HCT116 (cell line): Measurements from ENCODE around the gene SMARCA4. TPM values are rescaled to one million over a fixed set of nuclear protein-coding genes. Genes with fewer than 3 reads are reported as not detected.

ENCODE experiments used
- ATAC-seq: fragments of 200-7000 bp; cut with Tn5 transposase; 2 replicates; pipeline ENCODE4 v1.9.1; 2020; ENCODE audit warnings: mild to moderate bottlenecking, moderate library complexity
- BruUV-seq: library from RNA; stranded (reverse); fragments of 400-500 nt; replicated peaks from 2 replicates; lab custom pipeline; 2021; lab: Mats Ljungman, UMichigan
- CTCF ChIA-PET: fragments of 300-600 bp; sonication (Branson Sonifier 250); formaldehyde crosslinking; loops from one replicate; lab custom pipeline; 2021; ENCODE audit warnings: antibody characterized with exemption; lab: Charles Lee
- POLR2A ChIA-PET: fragments of 300-600, 350-600 bp; sonication (Branson Sonifier 250); formaldehyde crosslinking; loops from one replicate; lab custom pipeline; 2021; ENCODE audit warnings: antibody characterized with exemption; lab: Charles Lee
- RAD21 ChIA-PET, 2 experiments: fragments of 300-600 bp; sonication (Branson Sonifier 250); formaldehyde crosslinking; loops; one replicate each; lab custom pipeline; 2023; ENCODE audit warnings: low total read pairs in 2 of 2; ENCODE audit not compliant: uncharacterized antibody in 2 of 2, unreplicated experiment in 2 of 2, low non-redundant PET in 1 of 2; lab: Charles Lee
- DNase-seq: peaks from one replicate; pipeline ENCODE4 v3.0.0-alpha.2; 2010; ENCODE audit warnings: low read depth, low spot score
- H2AFZ ChIP-seq: fragments of 200-600 bp; shearing (Covaris generic), sonication (generic); 2 replicates; pipeline ENCODE4 v1.6.1; 2017; ENCODE audit warnings: low read depth, mixed run types, mixed read lengths, antibody characterized with exemption, low read length; ENCODE audit not compliant: poor library complexity, severe bottlenecking
- H3K27ac ChIP-seq: 2 replicates; pipeline ENCODE4 v1.5.1; 2012; ENCODE audit warnings: low read depth, low read length
- H3K27me3 ChIP-seq: fragments of 200-600 bp; sonication (generic); 2 replicates; pipeline ENCODE4 v1.6.1; 2016; ENCODE audit warnings: mixed run types, low read length, mixed read lengths; ENCODE audit not compliant: insufficient read depth
- H3K36me3 ChIP-seq, 2 experiments: fragments of 200-500 bp in 1 of 2; fragments of 200-600 bp in 1 of 2; sonication (Bioruptor generic) in 1 of 2; sonication (generic) in 1 of 2; 2 replicates each; pipeline versions ENCODE4 v1.5.1 to v1.6.1; 2014 to 2016; ENCODE audit warnings: low read length in 2 of 2, inconsistent platforms in 1 of 2, mixed read lengths in 1 of 2, mixed run types in 1 of 2; ENCODE audit not compliant: insufficient read depth in 2 of 2, control insufficient read depth in 1 of 2
- H3K4me1 ChIP-seq, 2 experiments: fragments of 200-600 bp in 1 of 2; sonication (generic) in 1 of 2; 2 replicates each; pipeline versions ENCODE4 v1.5.1 to v1.6.1; 2012 to 2017; ENCODE audit warnings: low read length in 2 of 2, inconsistent platforms in 1 of 2, mild to moderate bottlenecking in 1 of 2, mixed read lengths in 1 of 2, mixed run types in 1 of 2, moderate library complexity in 1 of 2; ENCODE audit not compliant: insufficient read depth in 2 of 2, control insufficient read depth in 1 of 2
- H3K4me2 ChIP-seq: fragments of 200-600 bp; sonication (generic); 2 replicates; pipeline ENCODE4 v1.6.1; 2017; ENCODE audit warnings: mixed run types, low read length, mixed read lengths
- H3K4me3 ChIP-seq, 2 experiments: fragments of 200-600 bp in 1 of 2; sonication (generic) in 1 of 2; replicated peaks in 1 of 2; 2 replicates each; pipeline ENCODE4 v1.5.1; 2011 to 2016; ENCODE audit warnings: low read length in 2 of 2, control low read depth in 1 of 2, low read depth in 1 of 2, mild to moderate bottlenecking in 1 of 2, mixed read lengths in 1 of 2, mixed run types in 1 of 2
- H3K79me2 ChIP-seq: fragments of 200-600 bp; sonication (generic); 2 replicates; pipeline ENCODE4 v1.6.1; 2017; ENCODE audit warnings: mild to moderate bottlenecking, mixed run types, low read length, moderate library complexity, mixed read lengths; ENCODE audit not compliant: insufficient read depth
- H3K9ac ChIP-seq: fragments of 200-600 bp; sonication (generic); 2 replicates; pipeline ENCODE4 v1.6.1; 2016; ENCODE audit warnings: low read length, mixed read lengths
- H3K9me2 ChIP-seq: fragments of 200-600 bp; sonication (generic), shearing (Covaris generic); 2 replicates; pipeline ENCODE4 v1.6.1; 2017; ENCODE audit warnings: mixed run types, mild to moderate bottlenecking, moderate library complexity; ENCODE audit not compliant: insufficient read depth
- H3K9me3 ChIP-seq, 2 experiments: fragments of 200-500 bp in 1 of 2; fragments of 200-600 bp in 1 of 2; sonication (Bioruptor generic) in 1 of 2; sonication (generic) in 1 of 2; 2 replicates each; pipeline ENCODE4 v1.6.1; 2014 to 2017; ENCODE audit warnings: low read length in 2 of 2, mixed read lengths in 2 of 2, inconsistent platforms in 1 of 2, low read depth in 1 of 2, mild to moderate bottlenecking in 1 of 2, mixed run types in 1 of 2, moderate library complexity in 1 of 2; ENCODE audit not compliant: control insufficient read depth in 1 of 2, insufficient read depth in 1 of 2
- H4K20me1 ChIP-seq: fragments of 200-600 bp; sonication (generic), shearing (Covaris generic); 2 replicates; pipeline ENCODE4 v1.6.1; 2017; ENCODE audit warnings: mixed run types, mild to moderate bottlenecking, moderate library complexity; ENCODE audit not compliant: insufficient read depth
- ATF3 ChIP-seq: IDR thresholded peaks from 2 replicates; pipeline ENCODE4 v1.6.1; 2012
- CEBPB ChIP-seq: IDR thresholded peaks from 2 replicates; pipeline ENCODE4 v1.6.1; 2012; ENCODE audit warnings: low read depth
- EGR1 ChIP-seq: IDR thresholded peaks from 2 replicates; pipeline ENCODE4 v1.6.1; 2012; ENCODE audit warnings: low read depth
- ELF1 ChIP-seq: IDR thresholded peaks from 2 replicates; pipeline ENCODE4 v1.6.1; 2012; ENCODE audit warnings: low read depth, borderline replicate concordance
- EZH2 ChIP-seq: fragments of 200-600 bp; sonication (generic); IDR thresholded peaks from 2 replicates; pipeline ENCODE4 v1.6.1; 2017; ENCODE audit warnings: antibody characterized with exemption, mixed run types
- EZH2phosphoT487 ChIP-seq: fragments of 200-600 bp; IDR thresholded peaks from 2 replicates; pipeline ENCODE4 v1.6.1; 2018; ENCODE audit warnings: antibody characterized with exemption, borderline replicate concordance
- JUND ChIP-seq: IDR thresholded peaks from 2 replicates; pipeline ENCODE4 v1.6.1; 2012
- POLR2A ChIP-seq: IDR thresholded peaks from 2 replicates; pipeline ENCODE4 v1.7.0; 2011; ENCODE audit warnings: borderline replicate concordance; ENCODE audit not compliant: insufficient read depth, insufficient read length; ENCODE audit errors: extremely low read depth
- POLR2AphosphoS5 ChIP-seq: IDR thresholded peaks from 2 replicates; pipeline ENCODE4 v1.6.1; 2011; ENCODE audit warnings: mild to moderate bottlenecking, low read depth, low read length, moderate library complexity
- SIN3A ChIP-seq: IDR thresholded peaks from 2 replicates; pipeline ENCODE4 v1.6.1; 2012; ENCODE audit warnings: low read depth
- SP1 ChIP-seq: IDR thresholded peaks from 2 replicates; pipeline ENCODE4 v1.6.1; 2012; ENCODE audit warnings: low read depth
- SRF ChIP-seq: IDR thresholded peaks from 2 replicates; pipeline ENCODE4 v1.6.1; 2012; ENCODE audit warnings: low read depth
- TCF7L2 ChIP-seq: IDR thresholded peaks from 2 replicates; pipeline ENCODE4 v1.7.0; 2011; ENCODE audit warnings: borderline replicate concordance, inconsistent platforms; ENCODE audit not compliant: insufficient read depth, insufficient read length; ENCODE audit errors: extremely low read depth
- YY1 ChIP-seq: IDR thresholded peaks from 2 replicates; pipeline ENCODE4 v1.6.1; 2011; ENCODE audit warnings: low read length, low read depth, moderate library complexity, mild to moderate bottlenecking; ENCODE audit not compliant: insufficient replicate concordance; ENCODE audit errors: extremely low read depth
- ZBTB33 ChIP-seq: IDR thresholded peaks from 2 replicates; pipeline ENCODE4 v1.6.1; 2011; ENCODE audit warnings: mild to moderate bottlenecking, low read length, moderate library complexity; ENCODE audit not compliant: insufficient replicate concordance; ENCODE audit errors: extremely low read depth
- ZFX ChIP-seq: fragments of 450-650 bp; IDR thresholded peaks from 2 replicates; pipeline ENCODE4 v1.6.1; 2017
- intact Hi-C: fragments of 100-400 bp; cut with micrococcal nuclease; formaldehyde crosslinking; loops from 2 replicates; pipeline ENCODE4 v1.10.0; 2022
- total RNA-seq: library from RNA; stranded (reverse); gene quantifications from one replicate; pipeline ENCODE4 v1.2.1, GENCODE V29; 2021; ENCODE audit not compliant: unreplicated experiment
- TF ChIP-seq, protein P1 (sequence below), 3 experiments: fragments of 200-600 bp in 1 of 3; sonication (generic) in 1 of 3; IDR thresholded peaks in 2 of 3; conservative IDR thresholded peaks in 1 of 3; 2 replicates each; pipeline ENCODE4 v1.5.1; 2012 to 2017; ENCODE audit warnings: low read depth in 2 of 3, low read length in 2 of 3, antibody characterized with exemption in 1 of 3, borderline replicate concordance in 1 of 3, control low read depth in 1 of 3, mild to moderate bottlenecking in 1 of 3, mixed read lengths in 1 of 3, mixed run types in 1 of 3, moderate library complexity in 1 of 3; ENCODE audit not compliant: insufficient read depth in 1 of 3
- TF ChIP-seq, protein P2 (sequence below): IDR thresholded peaks from 2 replicates; pipeline ENCODE4 v1.6.1; 2012
- TF ChIP-seq, protein P3 (sequence below): IDR thresholded peaks from 2 replicates; pipeline ENCODE4 v1.6.1; 2012; ENCODE audit warnings: low read depth

The SMARCA4 gene
- total RNA-seq, 1 experiment from 2014 or later, result 116 TPM

GRCh38 chr19:10911579-10912363 lies 49.1 kb upstream of the SMARCA4 start:
- Histone ChIP-seq H2AFZ (no peak overlapping the region), H3K27me3 (no peaks in the 10 kb centered on the region), H3K9me2 (no peaks in the 10 kb centered on the region), H3K4me3 (no peak overlapping the region), H4K20me1 (no peaks in the 10 kb centered on the region), H3K79me2 (no peaks in the 10 kb centered on the region; the same call in 1 of the 2 replicates), H3K36me3 (peaks cover 24 to 25% of the 10 kb centered on the region in 2 experiments; a peak in 3 of 4 replicates), H3K27ac (no peak overlapping the region), H3K9ac (no peak overlapping the region), H3K9me3 (no peaks in the 10 kb centered on the region), H3K4me1 (peaks cover 0 to 14% of the 10 kb centered on the region in 2 experiments; a peak in 2 of 4 replicates), H3K4me2 (no peak overlapping the region)
- ChIA-PET CTCF (no interaction called here), RAD21 (no interaction called here), POLR2A (no interaction called here)
- intact Hi-C loops, result no loop called here
- no peak for DNase-seq
- TF ChIP-seq ATF3, result no peak
- TF ChIP-seq CEBPB, result no peak
- no peak for TF ChIP-seq YY1
- TF ChIP-seq POLR2AphosphoS5, result no peak
- no peak for TF ChIP-seq ZBTB33
- no peak for TF ChIP-seq ZFX
- TF ChIP-seq SIN3A, result no peak
- no peak for TF ChIP-seq EGR1
- no peak for TF ChIP-seq SP1
- TF ChIP-seq TCF7L2, result no peak
- TF ChIP-seq, protein P1, sequence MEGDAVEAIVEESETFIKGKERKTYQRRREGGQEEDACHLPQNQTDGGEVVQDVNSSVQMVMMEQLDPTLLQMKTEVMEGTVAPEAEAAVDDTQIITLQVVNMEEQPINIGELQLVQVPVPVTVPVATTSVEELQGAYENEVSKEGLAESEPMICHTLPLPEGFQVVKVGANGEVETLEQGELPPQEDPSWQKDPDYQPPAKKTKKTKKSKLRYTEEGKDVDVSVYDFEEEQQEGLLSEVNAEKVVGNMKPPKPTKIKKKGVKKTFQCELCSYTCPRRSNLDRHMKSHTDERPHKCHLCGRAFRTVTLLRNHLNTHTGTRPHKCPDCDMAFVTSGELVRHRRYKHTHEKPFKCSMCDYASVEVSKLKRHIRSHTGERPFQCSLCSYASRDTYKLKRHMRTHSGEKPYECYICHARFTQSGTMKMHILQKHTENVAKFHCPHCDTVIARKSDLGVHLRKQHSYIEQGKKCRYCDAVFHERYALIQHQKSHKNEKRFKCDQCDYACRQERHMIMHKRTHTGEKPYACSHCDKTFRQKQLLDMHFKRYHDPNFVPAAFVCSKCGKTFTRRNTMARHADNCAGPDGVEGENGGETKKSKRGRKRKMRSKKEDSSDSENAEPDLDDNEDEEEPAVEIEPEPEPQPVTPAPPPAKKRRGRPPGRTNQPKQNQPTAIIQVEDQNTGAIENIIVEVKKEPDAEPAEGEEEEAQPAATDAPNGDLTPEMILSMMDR (IDR thresholded peaks at IDR 0.05 in 2 of 3, conservative IDR thresholded peaks at IDR 0.05 in 1 of 3; ENCODE audit: borderline replicate concordance in 1 of 3, insufficient read depth in 1 of 3, low read depth in 2 of 3, low read length in 2 of 3), result no peak
- TF ChIP-seq, protein P2, sequence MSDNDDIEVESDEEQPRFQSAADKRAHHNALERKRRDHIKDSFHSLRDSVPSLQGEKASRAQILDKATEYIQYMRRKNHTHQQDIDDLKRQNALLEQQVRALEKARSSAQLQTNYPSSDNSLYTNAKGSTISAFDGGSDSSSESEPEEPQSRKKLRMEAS, result no peak
- TF ChIP-seq SRF, result no peak
- TF ChIP-seq, protein P3, sequence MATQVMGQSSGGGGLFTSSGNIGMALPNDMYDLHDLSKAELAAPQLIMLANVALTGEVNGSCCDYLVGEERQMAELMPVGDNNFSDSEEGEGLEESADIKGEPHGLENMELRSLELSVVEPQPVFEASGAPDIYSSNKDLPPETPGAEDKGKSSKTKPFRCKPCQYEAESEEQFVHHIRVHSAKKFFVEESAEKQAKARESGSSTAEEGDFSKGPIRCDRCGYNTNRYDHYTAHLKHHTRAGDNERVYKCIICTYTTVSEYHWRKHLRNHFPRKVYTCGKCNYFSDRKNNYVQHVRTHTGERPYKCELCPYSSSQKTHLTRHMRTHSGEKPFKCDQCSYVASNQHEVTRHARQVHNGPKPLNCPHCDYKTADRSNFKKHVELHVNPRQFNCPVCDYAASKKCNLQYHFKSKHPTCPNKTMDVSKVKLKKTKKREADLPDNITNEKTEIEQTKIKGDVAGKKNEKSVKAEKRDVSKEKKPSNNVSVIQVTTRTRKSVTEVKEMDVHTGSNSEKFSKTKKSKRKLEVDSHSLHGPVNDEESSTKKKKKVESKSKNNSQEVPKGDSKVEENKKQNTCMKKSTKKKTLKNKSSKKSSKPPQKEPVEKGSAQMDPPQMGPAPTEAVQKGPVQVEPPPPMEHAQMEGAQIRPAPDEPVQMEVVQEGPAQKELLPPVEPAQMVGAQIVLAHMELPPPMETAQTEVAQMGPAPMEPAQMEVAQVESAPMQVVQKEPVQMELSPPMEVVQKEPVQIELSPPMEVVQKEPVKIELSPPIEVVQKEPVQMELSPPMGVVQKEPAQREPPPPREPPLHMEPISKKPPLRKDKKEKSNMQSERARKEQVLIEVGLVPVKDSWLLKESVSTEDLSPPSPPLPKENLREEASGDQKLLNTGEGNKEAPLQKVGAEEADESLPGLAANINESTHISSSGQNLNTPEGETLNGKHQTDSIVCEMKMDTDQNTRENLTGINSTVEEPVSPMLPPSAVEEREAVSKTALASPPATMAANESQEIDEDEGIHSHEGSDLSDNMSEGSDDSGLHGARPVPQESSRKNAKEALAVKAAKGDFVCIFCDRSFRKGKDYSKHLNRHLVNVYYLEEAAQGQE, result no peak
- no peak for TF ChIP-seq JUND
- TF ChIP-seq ELF1, result no peak
- no peak for TF ChIP-seq POLR2A
- no peak for TF ChIP-seq EZH2
- no peak for TF ChIP-seq EZH2phosphoT487
- no TSS peak for BruUV-seq
- no peak for ATAC-seq
